ENCODE measurements around the gene CDH4.

The CDH4 gene

DNA sequence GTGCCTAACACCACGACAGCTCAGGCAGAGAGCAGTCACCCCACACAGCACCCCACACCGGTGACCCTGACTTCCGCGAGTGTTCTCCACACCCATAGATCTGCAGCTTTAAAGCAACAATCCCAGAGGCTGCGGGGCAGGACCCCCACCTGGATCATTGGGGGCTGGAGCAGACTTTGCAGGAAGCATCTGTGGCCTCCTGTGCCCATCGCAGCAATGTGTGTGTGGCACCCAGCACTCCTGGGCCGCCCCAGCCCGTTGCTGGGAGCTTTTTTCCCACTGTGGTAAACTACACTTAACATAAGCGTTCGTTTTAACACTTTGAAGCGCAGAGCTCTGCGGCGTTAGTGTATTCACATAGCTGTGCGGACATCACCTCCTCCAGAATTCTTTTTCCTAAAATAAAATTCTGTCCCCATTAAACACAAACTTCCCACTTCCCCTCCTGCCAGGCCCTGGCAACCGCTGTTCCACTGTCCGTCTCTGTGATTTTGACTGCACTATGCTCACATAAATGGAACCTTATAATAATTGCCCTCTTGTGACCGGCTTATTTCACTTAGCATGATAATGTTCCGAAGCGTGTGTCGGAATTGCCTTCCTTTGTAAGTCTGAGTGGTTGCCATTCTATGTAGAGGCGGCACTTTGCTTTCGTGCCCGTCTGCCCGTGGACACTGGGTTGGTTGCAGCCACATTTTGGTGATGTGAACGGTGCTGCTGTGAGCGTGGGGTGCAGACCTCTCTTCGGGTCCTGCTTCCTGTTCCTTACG is 382.5 kb downstream of the CDH4 start:
- H3K4me3 ChIP-seq (ENCODE audit: low read depth, low read length), result no peak overlapping the region
- TF ChIP-seq, protein P1, sequence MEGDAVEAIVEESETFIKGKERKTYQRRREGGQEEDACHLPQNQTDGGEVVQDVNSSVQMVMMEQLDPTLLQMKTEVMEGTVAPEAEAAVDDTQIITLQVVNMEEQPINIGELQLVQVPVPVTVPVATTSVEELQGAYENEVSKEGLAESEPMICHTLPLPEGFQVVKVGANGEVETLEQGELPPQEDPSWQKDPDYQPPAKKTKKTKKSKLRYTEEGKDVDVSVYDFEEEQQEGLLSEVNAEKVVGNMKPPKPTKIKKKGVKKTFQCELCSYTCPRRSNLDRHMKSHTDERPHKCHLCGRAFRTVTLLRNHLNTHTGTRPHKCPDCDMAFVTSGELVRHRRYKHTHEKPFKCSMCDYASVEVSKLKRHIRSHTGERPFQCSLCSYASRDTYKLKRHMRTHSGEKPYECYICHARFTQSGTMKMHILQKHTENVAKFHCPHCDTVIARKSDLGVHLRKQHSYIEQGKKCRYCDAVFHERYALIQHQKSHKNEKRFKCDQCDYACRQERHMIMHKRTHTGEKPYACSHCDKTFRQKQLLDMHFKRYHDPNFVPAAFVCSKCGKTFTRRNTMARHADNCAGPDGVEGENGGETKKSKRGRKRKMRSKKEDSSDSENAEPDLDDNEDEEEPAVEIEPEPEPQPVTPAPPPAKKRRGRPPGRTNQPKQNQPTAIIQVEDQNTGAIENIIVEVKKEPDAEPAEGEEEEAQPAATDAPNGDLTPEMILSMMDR (IDR thresholded peaks at IDR 0.05; ENCODE audit: low read depth, low read length), result no peak

- no peak overlapping the region for H3K4me3 ChIP-seq (ENCODE audit: low read depth, low read length)
- TF ChIP-seq, protein P1 (IDR thresholded peaks at IDR 0.05; ENCODE audit: low read depth, low read length), result no peak
Measured at GRCh38 chr20:61635721-61636455, 383.8 kb downstream of the CDH4 start.

DNA sequence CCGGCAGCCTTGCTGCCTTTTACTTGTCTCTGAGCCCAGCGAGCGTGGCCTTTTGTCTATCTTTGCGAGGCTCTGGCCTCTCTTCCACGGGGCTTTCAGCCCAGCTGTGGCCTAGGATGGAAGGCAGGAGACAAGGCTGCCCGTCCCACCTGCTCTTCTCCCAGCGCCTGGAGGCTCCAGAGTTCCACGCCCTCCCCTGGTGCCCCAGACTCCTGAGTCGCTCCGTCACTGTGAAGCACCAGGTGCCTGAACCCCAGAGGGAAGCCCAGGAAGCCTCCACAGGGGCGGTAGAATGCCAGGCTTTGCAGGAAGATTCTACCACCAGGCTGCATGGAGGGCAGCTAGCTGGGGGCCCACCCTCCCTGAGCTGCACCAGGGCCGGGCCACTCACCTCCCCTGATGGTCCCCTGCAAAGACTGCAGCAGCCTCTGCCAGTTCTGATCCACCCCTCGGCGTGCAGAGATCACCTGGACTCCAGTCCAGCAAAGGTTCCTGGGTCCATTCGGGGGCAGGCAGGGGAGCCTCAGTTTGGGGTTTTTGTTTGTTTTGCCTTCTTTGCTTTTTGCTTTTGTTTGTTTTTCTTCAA is 384.6 kb downstream of the CDH4 start:
- TF ChIP-seq, protein P1 (IDR thresholded peaks at IDR 0.05; ENCODE audit: low read depth, low read length), result no peak
- H3K4me3 ChIP-seq (ENCODE audit: low read depth, low read length), result no peak overlapping the region

GRCh38 chr20:61638802-61639585 is 386.9 kb downstream of the CDH4 start:
- H3K4me3 ChIP-seq (ENCODE audit: low read depth, low read length), result no peak overlapping the region
- TF ChIP-seq, protein P1 (IDR thresholded peaks at IDR 0.05; ENCODE audit: low read depth, low read length), result peak; percentile 16; the same call in 1 of the 2 replicates

DNA sequence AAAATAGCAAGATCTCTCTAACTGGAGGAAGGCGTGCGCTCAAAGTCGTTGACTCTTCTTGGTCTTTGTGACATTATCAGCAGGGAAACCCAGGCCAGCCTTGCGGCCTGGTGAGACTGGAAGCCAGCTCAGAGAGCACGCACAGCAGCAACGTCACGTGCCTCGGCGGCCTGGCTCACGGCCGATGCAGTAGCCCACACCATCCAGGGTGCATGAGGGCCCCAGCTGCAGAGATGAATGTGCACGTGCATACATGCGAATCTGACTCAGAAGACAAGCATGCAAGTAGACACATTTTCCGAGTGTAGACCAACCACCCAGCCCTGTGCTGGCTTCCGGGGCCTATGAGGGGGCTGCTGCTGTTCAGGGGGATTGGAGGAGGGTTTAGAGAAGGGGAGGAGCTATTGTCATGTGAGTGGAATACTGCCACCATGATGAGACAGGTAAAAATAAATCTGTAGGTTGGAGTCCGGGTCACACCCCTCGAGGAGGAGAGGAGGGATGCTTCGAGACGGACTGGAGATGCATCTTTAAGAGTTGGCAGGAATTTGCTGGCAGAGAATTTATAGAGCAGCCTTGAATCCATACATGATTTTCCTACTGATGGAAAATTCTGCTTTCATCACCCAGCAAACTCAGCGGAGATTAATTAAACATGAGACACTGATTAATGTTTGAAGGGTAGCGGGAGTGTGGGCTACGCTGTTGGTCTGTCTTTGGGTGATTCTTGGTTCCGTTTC is 388.2 kb downstream of the CDH4 start:
- H3K4me3 ChIP-seq (ENCODE audit: low read depth, low read length), result no peak overlapping the region
- TF ChIP-seq, protein P1 (IDR thresholded peaks at IDR 0.05; ENCODE audit: low read depth, low read length), result no peak

DNA sequence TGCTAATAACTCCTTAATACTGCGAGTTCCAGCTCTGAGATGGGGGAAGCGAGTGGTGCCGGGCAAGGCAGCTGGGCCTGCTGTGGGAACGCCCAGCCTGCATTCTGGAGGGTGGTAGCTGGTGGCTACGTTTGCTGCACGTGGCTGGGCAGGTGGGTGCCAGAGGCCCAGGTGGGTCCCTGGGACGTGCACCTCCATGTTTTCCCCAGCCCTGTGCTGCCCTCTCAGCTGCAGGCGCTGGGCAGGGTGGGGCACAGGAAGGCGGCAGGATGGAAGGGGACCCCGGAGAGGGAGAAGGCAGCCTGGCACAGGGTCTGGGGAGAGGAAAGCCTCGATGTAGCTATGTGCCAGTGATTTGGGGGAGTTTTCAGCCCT is 388.8 kb downstream of the CDH4 start:
- H3K4me3 ChIP-seq (ENCODE audit: low read depth, low read length), result no peak overlapping the region
- TF ChIP-seq, protein P1 (IDR thresholded peaks at IDR 0.05; ENCODE audit: low read depth, low read length), result no peak
